GM18519 (cell line): Measurements from ENCODE around the gene IMMP2L.

Experiments used
- ATAC-seq: cut with Tn5 transposase; IDR thresholded peaks from one replicate; pipeline ENCODE4 v1.9.1; 2021; ENCODE audit warnings: mild to moderate bottlenecking, moderate library complexity; ENCODE audit not compliant: unreplicated experiment, low FRiP score

IMMP2L gene

DNA sequence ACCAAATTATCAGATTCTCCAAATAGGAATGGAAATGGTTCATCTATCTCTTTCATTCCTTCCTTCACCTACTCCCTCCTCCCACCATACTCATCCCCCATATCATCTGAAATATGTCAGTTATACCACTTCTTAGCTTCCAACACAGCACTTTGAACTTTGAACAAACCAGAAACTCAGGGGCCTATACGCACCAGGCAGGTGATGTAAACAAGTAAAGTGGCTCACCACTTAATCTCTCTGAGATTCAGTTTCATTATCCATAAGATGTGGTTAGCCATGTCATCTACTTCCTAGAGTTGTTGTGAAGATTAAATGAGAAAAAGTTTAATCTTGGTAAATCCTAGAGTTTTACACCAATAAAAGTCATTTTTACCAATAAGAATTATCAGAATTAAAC lies 537.3 kb downstream of the IMMP2L start:
- ATAC-seq = no peak

GRCh38 chr7:111018960-111019736 lies 543.1 kb downstream of the IMMP2L start:
- ATAC-seq = no peak

DNA sequence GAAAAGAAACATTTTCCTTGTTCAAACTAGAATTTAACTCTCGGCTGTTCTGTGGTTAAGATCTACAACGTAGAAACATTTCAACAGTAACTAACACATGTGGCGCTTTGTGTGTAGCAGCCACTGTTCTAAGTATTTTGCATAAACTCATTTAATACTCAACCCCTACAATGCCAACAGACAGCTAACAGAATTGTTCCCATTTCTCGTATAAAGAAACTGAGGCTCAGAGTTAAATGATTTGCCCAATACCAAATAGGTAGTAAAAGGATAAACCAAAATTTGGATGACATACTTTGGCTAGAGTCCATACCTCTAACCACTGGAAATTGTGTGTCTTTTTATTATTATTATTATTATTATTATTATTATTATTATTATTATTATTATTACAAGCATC lies 543.8 kb downstream of the IMMP2L start:
- ATAC-seq = no peak

DNA sequence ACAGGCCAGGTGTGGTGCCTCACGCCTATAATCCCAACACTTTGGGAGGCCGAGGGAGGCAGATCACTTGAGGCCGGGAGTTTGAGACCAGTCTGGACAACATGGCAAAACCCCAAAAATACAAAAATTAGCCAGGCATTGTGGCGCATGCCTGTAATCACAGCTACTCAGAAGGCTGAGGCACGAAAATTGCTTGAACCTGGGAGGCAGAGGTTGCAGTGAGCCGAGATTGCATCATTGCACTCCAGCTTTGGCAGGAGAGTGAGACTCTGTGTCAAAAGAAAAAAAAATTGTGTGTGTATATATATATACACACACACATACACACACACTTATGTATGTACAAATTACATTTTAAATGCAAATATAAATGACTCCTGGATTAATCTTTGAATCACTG lies 548.2 kb downstream of the IMMP2L start:
- ATAC-seq = no peak

GRCh38 chr7:111012799-111013675 lies 549.3 kb downstream of the IMMP2L start:
- peak; percentile 96 for ATAC-seq

DNA sequence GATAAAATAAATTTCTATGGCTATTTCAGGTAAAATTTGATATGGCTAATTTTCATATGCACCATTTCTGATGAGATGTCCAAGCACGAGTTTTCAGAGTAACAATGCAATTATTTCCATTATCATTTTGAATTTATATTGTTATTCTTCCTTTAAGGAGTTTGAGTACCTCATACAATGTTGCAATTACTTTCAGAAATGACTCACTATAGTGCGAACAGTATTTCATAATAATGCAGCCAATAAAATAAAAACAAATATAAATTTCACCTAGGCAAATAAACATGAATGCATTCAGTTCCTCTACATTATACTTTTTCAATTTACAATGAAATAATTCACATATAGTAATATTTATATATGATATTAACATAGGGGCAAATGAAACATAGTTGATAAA lies 550.1 kb downstream of the IMMP2L start:
- ATAC-seq = no peak

GRCh38 chr7:111011520-111011919 lies 550.8 kb downstream of the IMMP2L start:
- no peak for ATAC-seq

DNA sequence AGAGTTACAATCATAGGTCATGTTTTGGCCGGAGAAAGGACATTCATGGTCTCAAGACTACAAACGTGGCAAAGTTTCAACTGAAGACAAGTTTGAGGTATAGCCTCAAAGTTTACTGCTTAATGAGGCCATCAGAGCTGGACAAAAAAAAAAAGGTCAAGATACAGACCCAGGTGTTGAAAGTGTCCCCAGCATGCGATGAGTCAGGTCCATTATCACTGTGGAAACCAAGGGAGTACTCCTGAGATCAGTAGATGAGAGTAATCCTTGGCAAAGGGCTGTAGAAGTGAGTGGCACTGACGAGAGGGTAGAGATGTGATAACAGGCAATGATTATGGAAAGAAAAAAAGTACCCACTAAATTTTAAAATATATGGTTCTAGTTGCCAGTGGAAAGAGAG lies 551.5 kb downstream of the IMMP2L start:
- no peak for ATAC-seq

DNA sequence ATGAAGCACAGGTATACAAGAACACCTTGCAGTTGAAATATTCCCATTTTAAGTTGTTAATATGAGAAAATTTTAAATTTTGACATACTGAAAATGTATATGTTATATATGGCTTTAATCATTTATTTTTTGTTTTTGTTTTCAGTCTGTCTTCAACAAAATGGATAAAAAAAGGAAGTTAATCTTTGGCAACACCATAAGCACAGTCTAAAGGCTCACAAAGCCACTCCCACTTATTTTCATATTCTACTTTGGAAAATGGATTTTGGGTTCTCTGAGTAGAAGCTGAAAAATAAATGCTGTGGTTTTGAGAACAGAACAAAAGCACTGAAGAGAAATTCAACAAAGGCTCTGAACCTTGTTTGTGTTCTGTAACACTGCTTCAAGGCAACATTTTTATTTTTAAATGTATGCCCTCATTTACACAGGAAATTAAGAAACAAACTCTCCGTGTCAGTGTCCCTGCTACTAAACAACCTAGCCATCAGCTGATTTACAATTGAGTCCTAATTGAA lies 552.7 kb downstream of the IMMP2L start:
- ATAC-seq = no peak

DNA sequence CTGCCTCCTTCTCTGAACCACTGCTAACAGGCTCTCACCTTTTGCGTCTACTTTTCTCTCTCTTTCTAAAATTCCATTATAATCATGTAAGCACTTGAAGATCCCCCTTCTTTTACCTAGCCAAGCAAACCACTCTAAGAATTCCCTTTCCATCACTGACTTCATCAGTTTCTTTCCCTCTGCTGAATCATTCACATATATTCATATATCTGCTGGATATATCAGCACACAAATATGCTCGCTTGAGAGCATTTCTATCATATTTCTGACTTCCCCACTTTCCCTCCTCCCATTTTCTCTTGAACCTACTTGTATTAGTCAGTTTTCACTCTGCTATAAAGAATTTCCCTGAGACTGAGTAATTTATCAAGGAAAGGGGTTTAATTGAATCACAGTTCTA lies 555.6 kb downstream of the IMMP2L start:
- ATAC-seq = no peak

- no peak for ATAC-seq
Measured at GRCh38 chr7:111006040-111006439, 556.3 kb downstream of the IMMP2L start.

DNA sequence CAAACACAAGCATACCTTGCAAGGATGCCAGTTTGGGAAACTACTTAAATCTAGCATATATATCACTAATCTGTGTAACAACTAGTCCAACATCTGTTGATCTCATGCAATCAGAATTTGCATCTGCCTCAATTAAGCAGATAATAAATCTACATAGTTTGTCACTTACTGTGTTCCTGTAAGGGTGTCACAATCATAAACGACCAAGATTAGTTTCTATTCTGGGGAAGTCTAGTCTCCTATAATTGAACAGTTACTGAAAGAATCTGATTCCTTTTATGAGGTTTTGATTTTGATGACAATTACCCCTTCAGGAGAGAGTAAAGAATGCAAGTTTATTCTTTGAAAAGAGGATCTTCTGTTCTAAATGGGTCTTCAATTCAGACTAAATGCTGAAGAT lies 556.8 kb downstream of the IMMP2L start:
- no peak for ATAC-seq

DNA sequence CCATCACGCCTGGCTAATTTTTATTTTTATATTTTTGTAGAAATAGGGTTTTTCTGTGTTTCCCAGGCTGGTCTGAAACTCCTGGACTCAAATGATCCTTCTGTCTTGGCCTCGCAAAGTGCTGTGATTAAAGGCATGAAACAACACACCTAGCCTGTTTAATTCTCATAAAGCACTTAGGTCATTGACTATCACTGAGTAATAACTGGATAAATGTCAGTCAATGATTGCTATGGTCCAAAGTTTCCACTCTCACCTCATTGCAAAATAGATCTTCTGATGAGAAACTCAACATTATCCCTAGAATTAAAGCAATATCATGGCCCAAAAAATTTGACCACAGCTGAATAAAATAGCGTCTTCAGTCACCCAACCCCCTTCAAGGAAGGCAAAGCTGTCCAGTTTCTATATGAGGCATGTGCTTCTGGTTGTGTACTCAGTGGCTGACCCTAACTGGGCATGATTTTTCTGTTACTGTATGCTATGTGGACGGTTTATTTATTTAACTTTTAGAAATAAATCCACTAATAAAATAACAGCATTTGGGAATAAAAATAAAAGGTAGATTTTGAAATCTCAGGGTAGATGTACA lies 557.9 kb downstream of the IMMP2L start:
- no peak for ATAC-seq

- ATAC-seq = no peak
Measured at GRCh38 chr7:111003883-111004282, 558.4 kb downstream of the IMMP2L start.

DNA sequence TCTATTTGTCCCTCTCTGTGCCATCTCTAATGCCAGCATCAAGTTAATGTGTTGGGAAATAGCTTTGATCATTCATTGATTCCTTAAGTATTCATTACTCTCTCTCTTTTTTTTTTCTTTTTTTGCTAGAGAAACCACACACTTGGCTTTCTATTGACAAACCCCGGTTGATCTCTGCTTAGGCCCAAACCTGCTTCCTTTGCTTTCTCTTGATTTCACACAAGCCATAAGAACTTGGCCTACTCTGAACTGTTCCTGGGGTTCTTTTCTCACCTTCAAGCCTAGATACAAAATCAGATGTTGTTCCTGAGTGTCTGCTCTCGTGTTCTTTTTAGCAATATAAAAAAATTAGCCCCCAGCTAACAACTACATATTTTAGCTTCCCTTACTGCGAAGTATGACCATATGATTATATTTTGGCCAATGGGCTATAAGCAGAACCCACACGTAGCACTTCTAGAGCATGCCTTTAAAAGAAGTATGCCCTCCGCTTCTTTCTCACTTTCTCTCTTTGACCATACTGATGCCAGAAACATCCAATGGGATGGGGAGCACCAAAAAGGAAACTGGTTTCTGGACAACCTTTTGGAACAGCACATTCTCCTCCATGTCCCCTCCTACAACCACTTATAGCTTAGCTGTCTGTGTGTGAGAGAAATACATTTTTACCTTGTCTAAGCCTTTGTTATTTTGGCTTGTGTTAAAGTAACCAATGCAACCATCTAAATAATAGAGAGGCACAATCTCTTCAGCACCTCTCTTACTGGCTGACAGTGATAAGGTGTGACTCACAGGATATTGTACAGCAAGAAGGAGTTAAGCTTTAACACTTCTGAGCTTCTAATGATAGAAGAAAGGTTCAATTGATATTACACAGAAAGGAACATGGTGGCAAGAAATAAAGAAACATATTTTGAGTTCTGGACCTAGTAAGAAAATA lies 568.0 kb downstream of the IMMP2L start:
- ATAC-seq = no peak

- no peak for ATAC-seq
Measured at GRCh38 chr7:110988890-110989501, 573.3 kb downstream of the IMMP2L start.

DNA sequence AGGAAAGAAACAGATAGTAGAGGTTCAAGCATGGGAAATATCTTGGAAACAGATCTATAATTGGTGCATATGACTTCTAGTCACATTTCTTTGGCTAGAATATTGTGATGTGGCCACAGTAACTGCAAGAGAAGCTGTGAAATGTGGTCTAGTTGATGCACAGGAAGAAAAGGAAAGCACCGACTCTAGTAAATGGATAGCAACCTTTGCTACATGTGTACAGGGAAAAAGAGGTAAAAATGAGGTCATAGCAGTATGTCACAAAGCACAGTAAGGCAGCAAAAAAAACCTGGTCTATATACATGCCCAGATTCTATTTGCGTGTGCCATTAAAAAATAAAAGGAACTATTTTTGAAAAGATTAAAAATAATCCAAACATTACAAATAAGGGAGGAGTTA lies 573.9 kb downstream of the IMMP2L start:
- ATAC-seq = no peak

DNA sequence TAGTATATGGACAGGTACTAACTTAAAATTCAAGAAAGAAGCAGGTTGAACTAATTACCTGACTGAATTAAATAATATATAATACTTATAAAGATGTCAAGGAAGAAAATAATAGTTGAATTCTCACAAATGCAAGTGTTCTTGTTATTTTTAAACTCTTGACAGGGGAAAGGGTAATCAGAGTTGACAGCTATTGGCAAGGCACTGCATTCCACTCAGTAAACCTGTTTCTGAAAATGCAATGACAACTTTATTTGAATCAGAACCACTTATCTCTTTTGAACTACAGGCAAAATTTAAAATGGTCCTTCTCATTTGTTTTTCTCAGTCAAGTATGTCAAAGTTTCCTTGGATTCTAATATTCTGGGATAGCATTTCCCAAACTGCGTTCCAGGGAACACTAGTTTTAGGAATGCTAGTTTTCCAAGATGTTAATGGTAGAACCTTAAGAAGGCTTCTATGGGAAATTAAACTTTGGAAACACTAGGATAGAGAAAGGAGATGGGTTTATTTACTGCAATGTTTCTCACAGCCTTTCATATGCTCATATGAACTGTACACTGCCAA lies 575.1 kb downstream of the IMMP2L start:
- no peak for ATAC-seq

- ATAC-seq = no peak
Measured at GRCh38 chr7:110983822-110984456, 578.4 kb downstream of the IMMP2L start.
